Activated CD4-positive, CD25-positive, alpha-beta regulatory T cell treated with anti-CD3 and anti-CD28 coated beads, Interleukin-2, amount 50 U/mL, for 16 hours (primary cell): ENCODE measurements around the gene SV2C.
"Not testable (repeated sequence)": the region's sequence is repeated elsewhere in the genome, so short reads cannot be mapped to it uniquely, and the experiment has no call there.

ENCODE experiments used
- DNase-seq: peaks from one replicate; pipeline ENCODE4 v3.0.0-alpha.2; 2020; ENCODE audit warnings: low read depth, low spot score

The SV2C gene

DNA sequence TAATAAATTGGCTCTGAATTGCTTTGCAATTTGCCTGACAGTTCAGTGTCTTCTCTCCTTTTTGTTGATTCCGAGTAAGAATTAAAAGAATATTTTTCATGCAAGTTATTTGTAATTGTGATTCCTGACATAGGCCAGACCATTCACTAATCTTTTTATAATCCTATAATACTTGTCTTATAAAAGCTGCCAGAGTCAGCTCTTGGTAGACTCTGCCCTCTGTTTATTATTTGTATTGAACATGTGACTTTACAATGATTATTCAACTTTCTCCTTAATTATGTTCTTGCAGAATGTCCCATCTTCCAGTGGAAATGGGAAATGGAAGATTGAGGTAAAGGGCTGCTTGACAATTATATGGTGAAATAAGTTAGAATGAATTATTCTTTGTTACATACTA lies 121.0 kb downstream of the SV2C start:
- DNase-seq, result no peak

DNA sequence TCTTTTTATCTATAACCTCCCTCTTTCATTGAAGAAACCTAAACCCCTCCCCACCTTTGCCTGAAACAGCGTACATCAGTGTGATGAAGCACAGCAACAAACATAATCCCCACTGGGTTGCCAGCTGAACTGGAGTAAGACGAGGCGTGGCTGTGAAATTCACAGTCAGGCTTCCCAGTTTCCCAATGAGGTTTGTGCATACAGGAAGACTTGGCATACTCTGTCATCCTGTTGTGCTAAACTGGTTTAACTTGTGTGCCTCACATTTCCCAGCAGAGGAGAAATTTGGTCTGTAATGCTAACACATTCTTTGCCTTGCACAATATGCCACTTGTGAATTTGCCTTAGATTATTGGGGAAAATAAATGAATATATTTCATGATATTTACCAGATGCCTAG lies 121.5 kb downstream of the SV2C start:
- no peak for DNase-seq

DNA sequence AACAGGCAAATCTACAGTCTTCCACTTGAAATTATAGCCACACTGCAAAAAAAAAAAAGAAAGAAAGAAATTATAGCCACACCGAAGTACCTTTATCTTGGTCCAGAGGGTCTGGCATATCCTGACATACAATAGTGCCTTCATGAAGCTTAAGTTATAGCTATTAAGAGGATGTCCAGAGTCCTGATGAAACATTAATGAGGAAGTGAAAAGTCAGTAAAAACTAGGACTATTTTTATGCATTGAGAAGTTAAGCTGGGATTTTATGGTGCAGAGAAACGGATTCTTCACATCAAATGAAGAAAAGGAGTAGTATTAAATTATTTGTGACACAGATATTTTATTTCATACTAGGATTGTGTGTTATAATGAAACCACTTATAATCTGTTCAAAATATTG lies 123.9 kb downstream of the SV2C start:
- no peak for DNase-seq

DNA sequence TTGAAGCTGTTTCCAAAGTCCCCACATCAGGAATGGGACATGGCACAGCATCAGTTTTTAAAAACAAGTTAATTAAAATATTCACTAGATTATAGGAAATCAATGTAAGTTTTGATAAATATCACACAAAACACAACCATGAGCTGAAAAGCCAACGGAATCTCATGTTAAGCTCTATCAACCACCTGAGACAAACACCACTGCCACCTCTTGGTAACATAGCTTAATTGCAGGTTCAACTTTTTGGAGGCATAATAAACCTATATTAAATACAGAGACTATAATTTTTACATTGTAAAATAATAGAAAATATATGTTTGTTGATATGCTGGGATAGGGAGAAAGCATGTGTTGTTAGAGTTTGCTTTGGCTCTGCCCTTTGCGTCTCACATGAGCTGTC lies 126.1 kb downstream of the SV2C start:
- no peak for DNase-seq

DNA sequence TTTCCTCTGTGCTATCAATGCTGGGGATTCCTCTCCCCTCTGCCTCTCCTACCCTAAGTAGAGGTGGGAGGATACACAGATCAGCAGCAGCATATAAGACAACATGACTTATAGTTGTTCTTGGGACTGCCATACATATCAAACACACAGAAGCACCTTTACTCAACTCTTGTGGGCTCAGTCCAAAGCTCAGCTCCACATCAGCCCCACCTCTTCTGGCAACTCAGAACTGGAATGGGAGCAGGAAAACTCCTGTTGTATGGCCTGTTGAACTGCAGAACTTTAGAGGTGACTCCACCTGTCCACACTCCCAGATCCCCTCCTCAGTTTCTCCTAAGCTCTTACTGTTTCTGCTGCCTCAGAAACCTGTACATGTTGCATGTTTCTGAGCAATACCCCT lies 127.8 kb downstream of the SV2C start:
- DNase-seq, result no peak

DNA sequence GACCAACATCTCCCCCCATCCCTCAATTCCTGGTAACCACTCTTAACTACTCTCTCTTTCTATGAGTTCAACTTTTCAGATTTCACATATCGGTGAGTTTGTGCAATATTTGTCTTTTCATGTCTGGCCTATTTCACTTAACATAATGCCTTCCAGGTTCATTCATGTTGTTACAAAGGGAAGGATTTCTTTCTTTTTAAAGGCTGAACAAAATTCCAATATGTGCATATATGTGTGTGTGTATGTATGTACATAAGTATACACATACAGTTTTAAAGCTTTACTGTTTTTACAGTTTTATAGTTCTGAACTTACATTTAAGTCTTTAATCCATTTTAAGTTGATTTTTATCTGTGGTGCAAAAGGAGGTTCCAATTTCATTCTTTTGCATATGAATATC lies 130.7 kb downstream of the SV2C start:
- DNase-seq, result no peak

DNA sequence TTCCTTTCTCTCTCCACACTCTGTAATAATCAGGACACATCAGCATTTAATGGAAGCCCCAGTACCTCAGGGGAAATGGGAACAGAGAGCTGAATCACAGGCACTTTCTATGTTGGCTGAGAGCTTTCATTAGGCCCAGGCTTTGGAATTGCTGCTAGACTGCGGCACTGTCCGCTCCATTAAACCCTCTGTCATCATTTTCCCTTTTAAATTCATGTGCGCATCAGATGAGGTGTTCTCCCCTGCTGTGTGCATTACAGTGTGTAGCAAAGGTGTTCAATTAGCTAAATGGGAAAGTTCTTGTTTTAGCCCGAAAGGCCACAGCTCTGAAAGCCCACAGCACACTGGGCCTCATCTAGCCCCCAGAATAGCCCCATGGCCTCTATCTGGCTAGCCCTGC lies 133.6 kb downstream of the SV2C start:
- DNase-seq, result no peak

DNA sequence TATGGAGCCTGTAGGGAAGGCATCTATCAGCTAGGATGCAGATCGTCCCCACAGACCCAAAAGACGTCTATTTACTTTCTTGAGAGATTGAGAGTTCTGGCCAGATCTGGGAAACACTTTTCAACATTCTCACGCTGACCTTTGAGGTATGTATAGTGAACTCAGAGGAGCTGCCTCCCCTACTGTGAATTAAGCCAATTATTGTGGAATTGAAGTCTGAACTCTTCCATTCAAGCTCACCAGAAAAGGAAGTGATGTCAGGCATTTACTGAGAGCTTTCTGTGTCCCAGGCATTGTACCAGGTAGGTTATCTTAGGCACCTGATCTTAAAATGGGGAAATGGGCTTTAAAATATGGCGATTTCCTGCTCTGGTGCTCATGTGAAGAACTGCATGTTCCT lies 136.5 kb downstream of the SV2C start:
- no peak for DNase-seq

DNA sequence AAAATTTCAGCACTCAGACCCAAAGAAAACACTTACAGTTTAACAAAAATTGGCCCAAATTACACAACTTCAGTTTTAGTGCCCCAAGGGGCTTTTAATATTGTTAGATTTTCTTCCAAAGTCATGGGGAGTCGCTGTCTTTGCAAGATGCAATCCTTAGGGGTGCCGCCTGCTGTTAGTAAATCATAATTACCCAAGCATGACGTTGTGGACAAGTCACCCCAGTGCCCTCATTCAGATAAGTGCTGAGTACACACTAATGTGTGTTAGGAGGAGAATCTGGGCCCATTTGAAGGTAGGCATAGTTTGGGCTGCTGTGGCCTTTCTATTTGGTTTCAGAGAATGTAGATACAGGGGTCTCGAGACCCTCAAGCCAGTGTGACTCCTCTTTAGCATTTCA lies 138.1 kb downstream of the SV2C start:
- DNase-seq, result no peak

DNA sequence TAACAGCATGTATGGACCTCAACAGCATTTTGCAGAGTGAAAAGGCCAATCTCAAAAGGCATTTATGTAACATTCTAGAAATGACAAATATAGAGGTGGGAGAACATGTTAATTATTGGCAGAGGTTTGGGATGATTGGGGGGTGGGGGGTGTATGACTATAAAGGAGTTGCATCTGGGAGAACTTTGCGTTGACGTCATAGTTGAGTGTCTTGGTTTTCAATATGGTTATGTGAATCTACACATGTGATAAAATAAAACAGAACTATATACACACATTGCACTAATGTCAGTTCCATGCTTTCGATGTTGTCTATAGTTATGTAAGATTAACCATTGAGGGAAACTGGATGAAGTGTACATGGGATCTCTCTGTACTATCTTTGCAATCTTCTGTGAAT lies 139.1 kb downstream of the SV2C start:
- DNase-seq, result no peak

DNA sequence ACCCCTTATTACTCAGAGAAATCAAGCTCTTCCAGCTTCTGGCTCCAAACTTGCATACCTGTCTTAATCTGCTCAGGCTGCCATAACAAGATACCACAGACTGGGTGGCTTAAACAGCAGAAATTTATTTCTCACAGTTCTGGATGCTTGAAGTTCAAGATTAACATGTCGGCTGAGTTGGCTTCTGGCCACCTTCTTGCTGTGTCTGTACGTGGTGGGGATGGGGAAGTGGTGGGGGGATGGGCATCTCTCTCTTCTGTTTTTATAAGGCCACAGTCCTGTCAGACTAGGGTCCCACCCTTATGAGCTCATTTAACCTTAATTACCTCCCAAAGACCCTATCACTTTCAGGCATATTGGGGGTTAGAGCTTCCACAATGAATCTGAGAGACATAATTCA lies 140.5 kb downstream of the SV2C start:
- no peak for DNase-seq

DNA sequence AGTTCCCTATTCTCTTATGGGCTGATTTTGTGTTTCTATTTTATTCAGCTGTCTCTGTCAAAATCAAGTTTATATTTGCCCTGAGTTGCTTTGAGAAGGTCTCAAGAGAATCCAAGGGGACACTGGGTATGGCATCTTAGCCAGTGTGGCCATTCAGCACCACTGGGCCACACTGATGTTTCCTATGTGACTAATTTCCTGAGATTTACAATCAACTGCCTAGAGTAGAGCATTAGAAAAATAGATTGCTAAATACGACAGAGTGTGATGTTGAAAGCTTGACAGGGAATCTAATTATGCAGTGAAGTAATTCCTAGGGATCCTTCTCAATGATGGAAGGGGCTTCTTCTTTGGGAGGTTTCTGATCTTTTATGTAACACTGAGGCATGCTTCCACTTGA lies 141.7 kb downstream of the SV2C start:
- DNase-seq, result no peak

DNA sequence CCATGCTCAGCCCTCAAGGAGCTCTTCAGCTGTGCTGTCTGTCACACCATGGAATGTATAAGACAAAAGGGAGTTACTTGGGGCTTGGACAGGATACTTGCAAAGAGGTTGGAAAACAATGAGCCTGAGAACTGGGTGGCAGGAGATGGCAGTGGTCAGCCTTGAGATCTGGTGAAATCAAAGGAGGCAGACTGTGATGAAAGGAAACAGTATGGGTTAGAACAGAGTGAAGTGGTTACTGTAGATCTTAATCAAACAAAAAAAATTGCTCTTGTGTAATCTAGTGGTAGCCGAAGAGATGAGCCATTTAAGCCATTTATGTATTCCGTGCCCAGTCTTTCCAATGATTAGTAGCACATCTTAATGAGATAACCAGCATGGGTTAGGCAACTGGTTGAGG lies 142.2 kb downstream of the SV2C start:
- no peak for DNase-seq

DNA sequence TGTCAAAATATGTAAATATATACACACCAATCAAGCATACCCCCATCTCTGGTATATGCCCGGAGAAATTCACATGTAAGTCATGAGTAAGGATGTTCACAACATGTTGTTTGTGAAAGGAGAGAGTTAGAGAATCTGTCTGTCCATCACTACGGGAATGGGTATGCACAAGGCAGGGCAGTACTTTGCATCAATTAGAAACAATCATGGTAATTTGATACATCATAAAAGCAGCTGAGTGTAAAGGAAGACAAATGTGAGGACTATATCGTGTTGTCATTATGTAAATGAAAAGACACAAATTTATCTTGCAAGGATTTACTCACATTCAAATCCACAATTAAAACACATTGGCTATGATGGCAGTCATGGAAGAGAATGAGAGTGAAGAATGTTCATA lies 146.7 kb downstream of the SV2C start:
- no peak for DNase-seq

DNA sequence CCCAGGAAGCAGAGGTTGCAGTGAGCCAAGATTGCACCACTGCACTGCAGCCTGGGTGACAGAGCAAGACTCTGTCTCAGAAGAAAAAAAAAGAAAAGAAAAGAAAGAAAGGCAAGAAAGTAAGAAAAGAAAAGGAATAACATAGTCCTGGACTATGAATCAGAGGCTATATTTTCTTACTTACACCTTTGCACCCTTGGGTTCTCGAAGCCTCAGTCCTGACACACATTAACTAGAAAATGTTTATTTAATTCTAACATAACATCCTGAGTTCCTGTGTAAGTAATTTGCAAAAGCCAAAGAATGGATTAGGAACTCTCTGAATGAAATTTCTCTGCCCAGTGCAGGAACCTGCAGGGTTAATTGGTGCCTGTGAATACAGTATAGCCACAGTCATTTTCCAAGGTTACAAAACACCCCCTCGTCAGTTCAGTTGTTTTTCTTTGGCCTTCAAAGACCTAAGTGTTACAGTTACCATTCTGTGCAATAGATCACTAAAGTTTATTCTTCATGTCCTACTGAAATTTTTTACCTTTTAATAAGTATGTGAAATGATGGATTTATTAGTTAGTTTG lies 147.6 kb downstream of the SV2C start:
- no peak for DNase-seq

DNA sequence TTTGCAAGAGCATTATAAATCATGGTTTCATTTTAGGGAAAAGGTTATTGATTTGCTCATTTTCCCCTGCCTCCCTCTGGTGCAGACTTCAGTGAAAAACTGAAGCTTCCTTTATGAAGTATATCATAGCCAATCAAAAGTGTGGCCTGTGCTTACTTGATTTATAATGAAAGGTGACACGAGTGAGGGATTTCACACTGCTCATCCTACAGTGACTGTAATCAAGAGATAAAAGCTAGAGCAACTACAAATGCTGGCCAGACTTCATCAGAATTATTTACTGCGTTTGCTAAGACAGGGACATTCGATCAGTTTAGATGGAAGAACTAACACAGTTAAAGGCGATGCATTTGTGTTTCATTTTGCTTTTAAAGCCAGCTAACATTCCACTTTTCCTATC lies 151.5 kb downstream of the SV2C start:
- DNase-seq, result no peak

DNA sequence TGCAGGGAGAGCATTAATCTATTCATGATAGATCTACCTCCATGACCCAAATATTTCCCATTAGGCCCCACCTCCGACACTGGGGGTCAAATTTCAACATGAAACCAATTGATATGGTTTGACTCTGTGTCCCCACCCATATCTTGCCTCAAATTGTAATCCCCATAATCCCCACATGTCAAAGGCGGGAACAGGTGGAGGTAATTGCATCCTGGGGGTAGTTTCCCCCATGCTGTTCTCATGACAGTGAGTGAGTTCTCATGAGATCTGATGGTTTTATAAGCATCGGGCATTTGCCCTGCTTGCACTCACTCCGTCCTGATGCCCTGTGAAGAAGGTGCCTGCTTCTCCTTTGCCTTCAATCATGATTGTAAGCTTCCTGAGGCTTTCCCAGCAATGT lies 153.5 kb downstream of the SV2C start:
- no peak for DNase-seq

DNA sequence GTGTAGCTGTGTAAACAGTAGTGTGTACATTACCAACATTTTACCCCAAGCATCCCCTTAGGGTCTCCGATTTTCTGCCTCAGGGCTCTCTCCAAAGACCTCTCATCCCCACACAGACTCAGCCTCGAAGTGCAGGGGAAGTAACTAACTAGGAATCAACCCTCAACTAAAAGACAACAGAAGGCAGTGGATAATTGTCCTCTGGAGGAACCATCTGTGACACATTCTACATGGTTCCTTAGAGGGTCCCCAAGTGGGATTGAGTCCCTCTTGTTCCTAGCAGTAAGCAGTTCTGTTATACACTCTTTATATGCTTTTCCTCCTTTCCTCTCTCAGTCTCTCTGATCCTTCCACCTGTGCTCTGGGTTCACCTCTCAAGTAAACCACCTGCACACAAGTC lies 157.2 kb downstream of the SV2C start:
- DNase-seq, result no peak

DNA sequence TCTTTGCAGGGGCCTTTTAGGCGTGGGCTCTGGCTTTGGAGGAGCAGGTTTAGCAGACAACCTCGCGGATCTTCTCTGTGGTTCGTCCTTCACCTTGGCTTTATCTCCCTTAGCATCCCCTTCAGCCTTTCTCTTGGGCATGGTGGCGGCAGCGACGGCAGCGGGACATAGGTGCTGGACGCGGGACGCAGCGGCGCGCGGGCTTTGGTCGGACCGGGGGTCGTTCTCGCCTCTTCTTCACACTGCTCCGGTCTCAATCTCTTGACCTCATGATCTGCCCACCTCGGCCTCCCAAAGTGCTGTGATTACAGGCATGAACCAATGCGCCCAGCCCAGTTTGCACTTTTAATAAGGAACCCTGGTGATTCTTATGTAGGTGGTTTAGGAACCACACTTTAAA lies 159.0 kb downstream of the SV2C start:
- not testable (repeated sequence) for DNase-seq

DNA sequence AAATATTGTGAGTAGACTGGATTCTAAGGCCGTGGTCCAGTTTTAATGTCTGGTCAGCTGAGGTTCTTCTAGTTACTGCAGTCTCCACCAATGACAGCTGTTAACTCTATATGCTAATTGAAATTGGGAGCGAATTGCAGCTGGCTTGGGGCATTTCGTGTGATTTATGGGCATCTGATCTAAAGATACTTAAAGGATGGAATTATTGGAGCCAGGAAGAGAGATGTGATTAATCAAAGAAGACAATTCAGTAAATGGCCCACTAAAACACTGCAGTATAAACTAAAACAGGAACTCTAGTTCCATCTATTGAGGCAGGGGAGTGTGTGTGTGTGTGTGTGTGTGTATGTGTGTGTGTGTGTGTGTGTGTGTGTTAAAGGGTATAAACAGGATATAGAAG lies 162.4 kb downstream of the SV2C start:
- DNase-seq, result no peak

DNA sequence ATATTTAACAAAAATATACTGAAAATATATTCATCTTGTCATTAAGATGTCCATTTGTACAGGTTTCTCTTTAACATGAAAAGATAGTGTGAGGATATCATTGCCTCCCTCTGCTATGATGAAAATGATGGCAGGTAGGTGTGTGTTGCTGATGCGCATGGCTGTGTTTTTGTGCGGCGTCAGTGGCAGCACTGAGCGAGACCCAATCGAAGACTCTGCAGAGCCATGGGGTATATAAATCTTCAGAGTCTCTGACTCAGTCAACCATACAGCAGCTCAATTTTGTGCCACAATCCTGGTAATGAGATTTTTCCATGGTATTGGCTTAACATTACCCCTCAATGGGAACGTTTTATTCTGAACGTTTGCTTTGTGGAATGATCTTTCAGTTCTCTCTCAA lies 166.4 kb downstream of the SV2C start:
- DNase-seq, result no peak

DNA sequence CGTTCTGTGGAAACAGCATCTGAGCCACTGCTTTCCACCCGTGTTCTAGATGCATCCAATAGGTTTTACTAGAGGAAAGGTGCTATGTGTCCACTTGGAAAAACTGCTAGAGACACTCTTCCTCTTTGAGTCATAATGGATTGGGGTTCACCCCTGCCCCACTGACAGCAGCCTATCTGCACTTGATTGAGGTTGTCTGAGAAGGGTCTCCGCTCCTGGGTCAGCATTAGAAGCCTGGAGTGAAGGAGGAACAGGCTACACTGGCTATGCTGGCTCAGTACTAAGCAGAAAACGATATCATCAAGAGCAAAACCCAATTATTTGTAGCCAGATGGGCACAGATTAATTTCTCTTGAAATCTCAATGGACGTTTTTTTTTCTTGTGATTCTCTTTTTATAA lies 167.3 kb downstream of the SV2C start:
- no peak for DNase-seq

DNA sequence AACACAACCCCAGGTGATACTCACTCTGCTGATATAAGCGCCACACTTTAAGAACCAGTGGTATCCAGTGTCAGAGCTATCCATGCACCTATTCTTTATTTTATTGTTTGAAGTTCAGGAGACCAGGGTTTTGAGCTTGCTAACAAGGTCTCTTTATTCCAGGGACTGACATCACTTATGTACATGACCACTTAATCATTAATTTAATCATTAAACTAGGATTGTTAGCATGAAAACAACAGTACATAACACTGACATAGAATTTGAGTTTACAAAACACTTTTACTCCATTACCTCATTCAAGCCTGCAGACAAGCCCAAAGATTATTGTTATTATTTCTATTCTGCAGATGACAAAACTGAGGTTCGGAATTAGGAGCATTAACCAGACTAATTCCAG lies 168.5 kb downstream of the SV2C start:
- DNase-seq, result no peak

DNA sequence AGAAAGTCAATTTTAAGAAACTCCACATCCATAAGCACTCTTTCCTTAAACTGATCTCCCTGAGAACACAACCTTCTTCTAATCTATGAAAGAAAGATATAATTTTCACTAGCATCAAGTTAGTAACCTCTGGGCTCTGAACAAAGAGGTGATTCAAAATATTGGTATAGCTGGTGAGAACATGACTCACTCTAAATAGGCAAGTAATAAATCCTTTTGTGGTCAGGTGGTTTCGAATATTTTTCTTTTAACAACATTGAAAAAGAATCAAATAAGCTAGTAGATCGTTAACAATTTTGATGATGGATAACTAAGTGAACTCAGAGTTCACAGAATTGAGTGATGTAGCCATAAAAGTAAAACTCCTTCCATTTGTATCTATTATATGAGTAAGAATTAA lies 169.3 kb downstream of the SV2C start:
- DNase-seq, result no peak
